Lower lobe of right lung (tissue), 2 donors: ENCODE data around the gene AP3S2. TPM values are rescaled to one million over a fixed set of nuclear protein-coding genes. Genes with fewer than 3 reads are reported as not detected.

Experiments used
- ATAC-seq, 2 donors: fragments of 200-7000 bp; cut with Tn5 transposase; one replicate each; pipeline ENCODE4 v1.9.1; 2020 to 2022; ENCODE audit warnings: mild to moderate bottlenecking in 2 of 2, moderate library complexity in 2 of 2
- DNase-seq: peaks from one replicate; pipeline ENCODE4 v3.0.0-alpha.2; 2020
- H3K27ac ChIP-seq: fragments of 200-600 bp; one replicate; pipeline ENCODE4 v1.8.0; 2022
- H3K27me3 ChIP-seq: fragments of 200-600 bp; one replicate; pipeline ENCODE4 v1.8.0; 2022; ENCODE audit warnings: low read depth
- H3K36me3 ChIP-seq: fragments of 200-600 bp; one replicate; pipeline ENCODE4 v1.8.0; 2022; ENCODE audit warnings: mild to moderate bottlenecking
- H3K4me1 ChIP-seq: fragments of 200-600 bp; one replicate; pipeline ENCODE4 v1.8.0; 2022
- H3K4me3 ChIP-seq: fragments of 200-600 bp; one replicate; pipeline ENCODE4 v1.8.0; 2022; ENCODE audit warnings: mild to moderate bottlenecking
- H3K9me3 ChIP-seq: fragments of 200-600 bp; one replicate; pipeline ENCODE4 v1.8.0; 2022
- CTCF ChIP-seq: fragments of 200-600 bp; IDR thresholded peaks from one replicate; pipeline ENCODE4 v1.8.0; 2022; ENCODE audit warnings: antibody characterized with exemption, mild to moderate bottlenecking
- intact Hi-C: fragments of 100-400 bp; cut with DNase I; formaldehyde crosslinking; loops from one replicate; pipeline ENCODE4 v1.11.0; 2022
- total RNA-seq: library from RNA; stranded (reverse); fragmentation: NEBNext Ultra II Directional; extraction: Animal tissue kit (Norgen Biotek cat#: 25700); gene quantifications from one replicate; pipeline ENCODE4 v1.2.1, GENCODE V29; 2021
- donor health status: DM: no; HTN: yes; CAD: no; lungs with severe emphysema.

Gene AP3S2
- total RNA-seq, 1 donor from 2014 or later: 36.9 TPM

GRCh38 chr15:89880727-89881126 lies 13.1 kb downstream of the AP3S2 start:
- DNase-seq (no peak), ATAC-seq (no peak)
- Histone ChIP-seq H3K27me3 (no peaks in the 10 kb centered on the region), H3K36me3 (peaks cover 84% of the 10 kb centered on the region), H3K9me3 (no peaks in the 10 kb centered on the region), H3K4me1 (no peaks in the 10 kb centered on the region), H3K4me3 (no peak overlapping the region), H3K27ac (no peak overlapping the region)
- intact Hi-C loops: no loop called here
- no peak for TF ChIP-seq CTCF

DNA sequence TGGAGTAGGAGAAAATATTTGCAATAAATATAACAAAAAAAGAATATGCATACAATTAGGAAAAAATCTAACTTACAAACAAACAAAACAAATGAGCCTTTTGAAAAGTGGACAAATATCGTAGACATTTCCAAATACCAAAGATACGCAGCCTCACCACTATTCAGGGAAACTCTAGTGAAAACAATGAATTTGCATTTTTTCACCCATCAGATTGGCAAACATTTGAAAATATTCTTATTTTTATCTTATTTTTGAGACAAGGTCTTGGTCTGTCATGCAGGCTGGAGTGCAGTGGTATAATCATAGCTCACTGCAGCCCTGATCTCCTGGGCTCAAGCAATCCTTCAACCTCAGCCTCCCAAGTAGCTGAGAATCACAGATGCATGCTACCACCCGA lies 15.5 kb downstream of the AP3S2 start:
- H3K36me3 ChIP-seq: peaks cover 70% of the 10 kb centered on the region
- intact Hi-C loops: loop anchor here (10.0 kb wide), 1 partner anchor 124 kb away; the partner anchor contains the start of gene MESP1
- DNase-seq: no peak
- no peak overlapping the region for H3K27ac ChIP-seq
- no peak for TF ChIP-seq CTCF
- no peak overlapping the region for H3K4me3 ChIP-seq
- H3K9me3 ChIP-seq: no peaks in the 10 kb centered on the region
- no peaks in the 10 kb centered on the region for H3K27me3 ChIP-seq
- ATAC-seq: no peak
- H3K4me1 ChIP-seq: no peaks in the 10 kb centered on the region

- H3K36me3 ChIP-seq: peaks cover 67% of the 10 kb centered on the region
- no peaks in the 10 kb centered on the region for H3K9me3 ChIP-seq
- H3K4me3 ChIP-seq: no peak overlapping the region
- no peak overlapping the region for H3K27ac ChIP-seq
- no peak for TF ChIP-seq CTCF
- no peaks in the 10 kb centered on the region for H3K27me3 ChIP-seq
- no peaks in the 10 kb centered on the region for H3K4me1 ChIP-seq
- DNase-seq (no peak), ATAC-seq (no peak)
- intact Hi-C loops: loop anchor here (10.0 kb wide), 1 partner anchor 122 kb away; the partner anchor contains the start of gene MESP1
Observed at GRCh38 chr15:89877083-89877425, 16.7 kb downstream of the AP3S2 start.

GRCh38 chr15:89876396-89877082 lies 17.3 kb downstream of the AP3S2 start:
- peak in 1 of 2 donors; percentile 15 for ATAC-seq
- Histone ChIP-seq H3K4me3 (no peak overlapping the region), H3K27me3 (no peaks in the 10 kb centered on the region), H3K36me3 (peaks cover 70% of the 10 kb centered on the region), H3K27ac (no peak overlapping the region), H3K4me1 (no peaks in the 10 kb centered on the region), H3K9me3 (no peaks in the 10 kb centered on the region)
- no peak for DNase-seq
- intact Hi-C loops: loop anchor here (10.0 kb wide), 1 partner anchor 122 kb away; the partner anchor contains the start of gene MESP1
- TF ChIP-seq CTCF: no peak

DNA sequence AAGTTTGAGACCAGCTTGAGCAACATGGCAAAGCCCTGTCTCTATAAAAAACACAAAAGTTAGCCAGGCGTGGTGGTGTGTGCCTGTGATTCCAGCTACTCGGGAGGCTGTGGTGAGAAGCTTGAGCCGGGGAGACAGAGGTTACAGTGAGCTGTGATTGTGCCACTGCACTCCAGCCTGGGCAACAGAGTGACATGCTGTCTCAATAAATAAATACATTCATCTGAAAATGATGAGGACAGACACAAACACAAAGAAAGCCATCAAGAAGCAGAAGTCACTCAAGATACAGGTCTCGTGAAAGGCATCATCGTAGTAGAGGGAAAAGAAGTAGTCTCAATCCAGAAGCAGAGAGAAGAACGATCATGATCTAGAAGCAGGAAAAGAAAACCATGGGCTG lies 18.1 kb downstream of the AP3S2 start:
- peaks cover 70% of the 10 kb centered on the region for H3K36me3 ChIP-seq
- no peaks in the 10 kb centered on the region for H3K9me3 ChIP-seq
- H3K4me3 ChIP-seq: no peak overlapping the region
- H3K4me1 ChIP-seq: no peaks in the 10 kb centered on the region
- no peak for TF ChIP-seq CTCF
- intact Hi-C loops: loop anchor here (10.0 kb wide), 1 partner anchor 121 kb away; the partner anchor contains the start of gene MESP1
- H3K27ac ChIP-seq: no peak overlapping the region
- DNase-seq (no peak), ATAC-seq (no peak)
- H3K27me3 ChIP-seq: no peaks in the 10 kb centered on the region
